GM18519 (cell line): ENCODE data around the gene LILRB2.
"Not testable (repeated sequence)": the region's sequence is repeated elsewhere in the genome, so short reads cannot be mapped to it uniquely, and the experiment has no call there.

Experiments
- ATAC-seq: cut with Tn5 transposase; IDR thresholded peaks from one replicate; pipeline ENCODE4 v1.9.1; 2021; ENCODE audit warnings: mild to moderate bottlenecking, moderate library complexity; ENCODE audit not compliant: unreplicated experiment, low FRiP score

The LILRB2 gene

GRCh38 chr19:54275951-54276350 lies 5.0 kb downstream of the LILRB2 start:
- ATAC-seq: no peak

- ATAC-seq: not testable (repeated sequence)
Measured at GRCh38 chr19:54274516-54274915, 6.4 kb downstream of the LILRB2 start.

- ATAC-seq: no peak
Measured at GRCh38 chr19:54273821-54274220, 7.1 kb downstream of the LILRB2 start.

GRCh38 chr19:54272181-54272580 lies 8.7 kb downstream of the LILRB2 start:
- ATAC-seq: not testable (repeated sequence)

- ATAC-seq: not testable (repeated sequence)
Measured at GRCh38 chr19:54271587-54271986, 9.3 kb downstream of the LILRB2 start.

- no peak for ATAC-seq
Measured at GRCh38 chr19:54271106-54271505, 9.8 kb downstream of the LILRB2 start.

GRCh38 chr19:54268936-54269335 lies 12.0 kb downstream of the LILRB2 start:
- no peak for ATAC-seq

GRCh38 chr19:54266133-54266532 lies 14.8 kb downstream of the LILRB2 start:
- ATAC-seq: no peak

GRCh38 chr19:54262470-54262869 lies 18.4 kb downstream of the LILRB2 start:
- ATAC-seq: no peak

GRCh38 chr19:54262066-54262465 lies 18.8 kb downstream of the LILRB2 start:
- no peak for ATAC-seq

- ATAC-seq: no peak
Measured at GRCh38 chr19:54257116-54257480, 23.8 kb downstream of the LILRB2 start, which contains the start of gene LILRB5. LILRB5 (minus strand) TSS chr19:54257273; CDS start chr19:54257193, 80 bp downstream.

- ATAC-seq: no peak
Measured at GRCh38 chr19:54256250-54257115, 24.4 kb downstream of the LILRB2 start.

GRCh38 chr19:54255105-54255775 lies 25.7 kb downstream of the LILRB2 start:
- ATAC-seq: no peak

- no peak for ATAC-seq
Measured at GRCh38 chr19:54254195-54254906, 26.6 kb downstream of the LILRB2 start.

- no peak for ATAC-seq
Measured at GRCh38 chr19:54253331-54254194, 27.3 kb downstream of the LILRB2 start.

GRCh38 chr19:54252845-54253244 lies 28.1 kb downstream of the LILRB2 start:
- ATAC-seq: no peak

GRCh38 chr19:54252243-54252642 lies 28.7 kb downstream of the LILRB2 start:
- ATAC-seq: no peak

- ATAC-seq: no peak
Measured at GRCh38 chr19:54248016-54248601, 32.8 kb downstream of the LILRB2 start.

GRCh38 chr19:54247106-54247930 lies 33.6 kb downstream of the LILRB2 start:
- ATAC-seq: no peak
